HG03280 (cell line): ENCODE results near the gene AMDHD2.
"Not testable (repeated sequence)": the region's sequence is repeated elsewhere in the genome, so short reads cannot be mapped to it uniquely, and the experiment has no call there.

Experiments used
- ATAC-seq: cut with Tn5 transposase; IDR thresholded peaks from one replicate; pipeline ENCODE4 v1.9.1; 2021; ENCODE audit warnings: mild to moderate bottlenecking, moderate library complexity; ENCODE audit not compliant: unreplicated experiment

AMDHD2 gene

DNA sequence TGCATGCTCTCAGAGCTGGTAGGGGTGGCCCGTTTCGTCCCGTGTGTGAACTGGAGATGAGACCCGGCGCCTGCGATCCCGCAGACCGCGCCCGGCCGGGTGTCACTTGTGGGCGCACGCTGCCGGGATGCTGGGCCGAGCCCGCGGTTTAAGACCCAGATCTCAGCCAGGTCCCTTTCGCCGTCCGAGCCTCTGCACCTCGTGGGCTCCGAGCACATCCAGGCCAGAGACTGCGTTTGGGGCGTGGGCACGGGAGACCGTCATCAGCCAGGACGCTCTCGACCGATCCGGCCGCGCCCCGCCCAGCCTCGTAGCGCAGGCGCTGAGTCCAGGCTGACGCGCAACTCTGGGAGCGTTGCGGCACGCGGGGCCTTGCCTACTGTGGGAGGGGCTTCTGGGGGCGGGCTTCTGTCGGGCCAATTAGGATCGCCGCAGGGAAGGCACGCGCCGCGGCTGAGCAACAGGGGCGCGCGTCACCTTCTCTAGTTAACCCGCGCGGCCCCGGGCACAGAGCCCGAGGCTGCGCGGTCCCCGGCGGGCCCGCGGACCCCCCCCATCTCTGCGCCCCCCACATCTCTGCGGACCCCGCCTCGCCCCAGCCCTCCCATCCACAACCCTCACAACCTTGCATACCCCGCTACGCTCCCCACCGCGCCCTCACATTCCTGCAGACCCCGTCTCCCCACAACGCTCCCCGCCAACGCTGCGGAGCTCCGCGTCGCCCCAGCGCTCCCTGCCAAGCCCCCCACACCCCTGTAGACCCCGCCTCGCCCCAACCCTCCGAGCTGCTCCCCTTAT is 11.7 kb downstream of the AMDHD2 start:
- peak; percentile 85 for ATAC-seq

- ATAC-seq: peak; percentile 24
Observed at GRCh38 chr16:2532494-2533141, 12.4 kb downstream of the AMDHD2 start.

DNA sequence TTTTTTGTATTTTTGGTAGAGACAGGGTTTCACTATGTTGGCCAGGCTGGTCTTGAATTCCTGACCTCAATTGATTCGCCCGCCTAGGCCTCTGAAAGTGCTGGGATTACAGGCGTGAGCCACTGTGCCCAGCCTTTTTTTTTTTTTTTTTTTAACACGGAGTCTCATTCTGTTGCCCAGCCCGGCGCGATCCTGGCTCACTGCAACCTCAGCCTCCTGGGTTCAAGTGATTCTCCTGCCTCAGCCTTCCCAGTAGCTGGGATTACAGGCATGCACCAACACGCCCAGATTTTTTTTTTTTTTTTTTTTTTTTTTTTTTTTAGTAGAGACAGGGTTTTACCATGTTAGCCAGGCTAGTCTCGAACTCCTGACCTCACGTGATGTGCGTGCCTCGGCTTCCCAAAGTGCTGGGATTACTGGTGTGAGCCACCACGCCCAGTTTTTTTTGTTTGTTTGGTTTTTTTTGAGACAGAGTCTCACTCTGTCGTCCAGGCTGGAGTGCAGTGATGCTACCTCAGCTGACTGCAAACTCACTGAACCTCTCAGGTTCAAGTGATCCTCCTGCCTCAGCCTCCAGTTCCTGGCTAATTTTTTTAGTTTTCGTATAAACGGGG is 13.1 kb downstream of the AMDHD2 start:
- not testable (repeated sequence) for ATAC-seq

DNA sequence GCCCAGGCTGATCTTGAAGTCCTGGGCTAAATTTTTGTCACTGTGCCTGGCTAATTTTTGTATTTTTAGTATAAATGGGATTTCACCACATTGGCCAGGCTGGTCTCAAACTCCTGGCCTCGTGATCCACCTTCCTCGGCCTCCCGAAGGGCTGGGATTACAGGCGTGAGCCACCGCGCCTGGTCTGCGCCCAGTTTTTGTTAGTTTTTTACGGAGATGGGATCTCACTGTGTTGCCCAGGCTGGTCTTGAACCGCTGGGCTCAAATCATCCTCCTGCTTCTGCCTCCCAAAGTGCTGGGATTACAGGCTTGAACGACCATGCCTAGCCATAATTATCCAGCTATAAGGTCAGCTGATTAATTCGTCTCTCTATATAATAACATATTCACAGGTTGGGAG is 13.7 kb downstream of the AMDHD2 start:
- no peak for ATAC-seq

GRCh38 chr16:2534335-2534734 is 14.2 kb downstream of the AMDHD2 start:
- not testable (repeated sequence) for ATAC-seq

DNA sequence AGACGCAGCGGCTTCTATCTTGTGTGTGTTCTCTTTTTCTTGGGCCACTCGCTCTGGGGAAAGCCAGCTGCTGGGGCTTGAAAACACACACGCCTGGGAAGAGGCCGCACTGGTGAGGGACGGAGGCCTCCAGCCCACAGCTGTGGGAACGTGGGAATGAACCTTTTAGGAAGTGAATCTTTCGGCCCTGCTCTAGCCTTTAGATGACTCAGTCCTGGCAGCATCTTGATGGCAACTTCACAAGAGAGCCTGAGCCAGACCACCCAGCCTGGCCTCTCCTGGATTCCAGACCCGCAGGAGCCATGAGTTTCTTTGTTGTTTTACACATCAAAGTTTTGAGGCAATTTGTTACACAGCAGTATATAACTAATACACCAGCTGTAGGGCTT is 15.4 kb downstream of the AMDHD2 start:
- no peak for ATAC-seq

- peak; percentile 86 for ATAC-seq
Observed at GRCh38 chr16:2537451-2538379, 17.5 kb downstream of the AMDHD2 start, which contains the start of gene PDPK1. Gene PDPK1, plus strand, starts transcription at chr16:2538021. Its CDS starts 92 bp downstream, at chr16:2538113.

- not testable (repeated sequence) for ATAC-seq
Observed at GRCh38 chr16:2539192-2539844, 19.1 kb downstream of the AMDHD2 start.

GRCh38 chr16:2539845-2540458 is 19.8 kb downstream of the AMDHD2 start:
- not testable (repeated sequence) for ATAC-seq

- not testable (repeated sequence) for ATAC-seq
Observed at GRCh38 chr16:2540912-2541311, 20.7 kb downstream of the AMDHD2 start.

- ATAC-seq: not testable (repeated sequence)
Observed at GRCh38 chr16:2541409-2541808, 21.2 kb downstream of the AMDHD2 start.

DNA sequence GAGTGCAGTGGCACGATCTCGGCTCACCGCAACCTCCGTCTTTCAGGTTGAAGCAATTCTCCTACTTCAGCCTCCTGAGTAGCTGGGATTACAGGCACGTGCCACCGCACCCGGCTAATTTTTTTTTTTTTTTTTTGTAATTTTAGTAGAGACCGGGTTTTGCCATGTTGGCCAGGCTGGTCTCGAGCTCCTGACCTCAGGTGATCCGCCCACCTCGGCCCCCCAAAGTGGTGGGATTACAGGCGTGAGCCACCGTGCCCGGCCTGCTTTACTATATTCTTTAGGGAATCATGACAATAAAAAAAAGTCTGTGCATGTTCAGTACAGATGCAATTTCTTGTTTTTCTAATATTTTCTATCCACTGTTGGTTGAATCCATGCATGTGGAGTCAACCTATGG is 23.6 kb downstream of the AMDHD2 start:
- ATAC-seq: not testable (repeated sequence)

DNA sequence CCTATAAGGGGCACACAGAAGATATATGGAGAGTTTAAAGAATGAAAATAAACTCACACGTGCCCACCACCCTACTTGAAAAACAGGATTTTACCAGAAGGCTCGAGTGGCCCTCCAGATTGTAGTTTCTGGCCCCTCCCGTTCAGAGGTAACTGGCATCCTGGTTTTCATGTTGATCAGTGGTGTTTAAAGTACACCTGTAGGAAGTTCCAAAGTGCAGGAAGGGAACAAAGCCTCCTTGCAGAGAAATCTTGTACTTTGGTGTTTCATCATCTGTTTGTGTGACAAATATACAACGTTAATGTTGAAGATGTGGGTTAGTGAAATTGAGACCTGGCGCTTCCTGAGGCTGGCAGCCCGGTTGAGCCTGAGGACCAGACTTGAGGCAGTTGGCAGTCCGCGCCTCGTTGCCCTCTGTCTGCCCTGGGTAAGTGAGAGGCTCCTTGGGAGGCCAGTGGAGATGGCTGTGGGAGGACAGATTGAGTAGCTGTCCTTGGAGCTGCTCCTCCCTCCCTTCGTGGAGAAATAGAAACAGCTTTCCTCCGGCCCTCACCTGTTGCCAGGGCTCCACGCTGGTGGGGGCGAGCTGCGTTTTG is 30.2 kb downstream of the AMDHD2 start:
- not testable (repeated sequence) for ATAC-seq

GRCh38 chr16:2551420-2551889 is 31.3 kb downstream of the AMDHD2 start:
- not testable (repeated sequence) for ATAC-seq

- not testable (repeated sequence) for ATAC-seq
Observed at GRCh38 chr16:2554709-2555425, 34.7 kb downstream of the AMDHD2 start.

- ATAC-seq: not testable (repeated sequence)
Observed at GRCh38 chr16:2557150-2557549, 37.0 kb downstream of the AMDHD2 start.

DNA sequence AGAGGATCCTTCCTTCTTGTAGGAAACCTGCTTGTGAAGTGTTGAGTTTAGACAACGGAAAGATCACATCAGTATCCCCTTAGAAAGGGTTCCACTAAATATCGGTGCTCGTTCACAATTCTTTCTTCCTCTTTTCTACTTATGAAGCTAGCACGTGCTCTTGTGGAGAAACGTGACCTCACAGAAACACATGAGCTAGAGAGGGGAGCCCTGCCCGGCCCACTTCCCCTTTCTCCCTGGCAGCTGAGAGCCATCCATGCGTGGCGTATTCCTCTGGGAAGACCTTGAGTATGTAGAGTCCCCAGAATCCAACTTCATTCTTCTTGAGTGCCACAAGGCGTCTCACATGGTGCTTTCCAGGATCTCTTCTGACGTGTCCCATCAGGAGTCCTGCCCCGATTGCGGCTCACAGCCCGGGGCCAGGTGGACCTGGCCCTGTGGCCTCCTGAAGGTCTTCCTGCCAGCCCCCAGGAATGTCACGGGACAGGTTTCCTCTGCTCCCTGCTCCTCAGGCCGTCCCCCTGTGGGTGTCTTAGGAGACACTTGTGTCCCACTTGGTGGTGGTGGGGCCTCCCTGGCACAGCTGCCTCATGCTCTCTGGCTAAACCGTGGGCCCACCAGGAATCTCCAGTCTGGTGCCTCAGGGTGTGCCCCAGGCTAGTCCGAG is 40.1 kb downstream of the AMDHD2 start:
- ATAC-seq: not testable (repeated sequence)

DNA sequence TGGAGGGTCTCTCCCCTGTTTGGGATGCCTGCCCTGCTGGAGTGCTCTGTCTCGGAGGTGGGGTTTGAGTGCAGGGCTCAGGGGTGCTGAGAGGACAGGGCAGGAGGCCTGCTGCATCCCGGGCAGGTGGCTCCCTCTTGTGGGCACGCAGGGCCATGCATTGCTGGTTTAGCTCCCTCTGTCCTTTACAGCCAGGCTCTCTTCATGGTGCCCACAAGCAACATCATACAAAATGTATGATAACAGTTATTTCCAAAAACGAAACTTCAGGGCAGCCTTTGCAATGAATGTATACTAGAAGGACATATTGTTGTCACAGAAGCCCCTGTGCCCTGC is 40.6 kb downstream of the AMDHD2 start:
- ATAC-seq: not testable (repeated sequence)
